ENCODE results near the gene TBX18. TPM values are rescaled to one million over a fixed set of nuclear protein-coding genes. Genes with fewer than 3 reads are reported as not detected.

The TBX18 gene
- total and polyA plus RNA-seq, 9 of the 15 experiments (the other 6 are each of a cell fraction or from before 2014, with no cell fraction given), result 4.0 to 36.1 (median 20.7) TPM

GRCh38 chr6:84667252-84668213 is 96.9 kb downstream of the TBX18 start (continued):
- TF ChIP-seq ZNF407 (IDR thresholded peaks at IDR 0.05; ENCODE audit: low read depth) (no peak), MTA1 (IDR thresholded peaks at IDR 0.05; ENCODE audit: borderline replicate concordance) (peak; percentile 35; the same call in 1 of the 2 replicates), NUFIP1 (IDR thresholded peaks at IDR 0.05; ENCODE audit: partially characterized antibody) (no peak), ELF1 (tag; IDR thresholded peaks at IDR 0.05) (peak; percentile 57), CREM (IDR thresholded peaks at IDR 0.05; ENCODE audit: low read depth) (peak; percentile 39; the same call in 1 of the 2 replicates), SMAD2 (IDR thresholded peaks at IDR 0.05; ENCODE audit: low read depth, low read length) (no peak), RCOR1 (IDR thresholded peaks at IDR 0.05; ENCODE audit: borderline replicate concordance in 1 of 2, low read depth in 2 of 2, low read length in 2 of 2) (peak in 1 of 2 experiments; percentile 81; a peak in 2 of 4 replicates), ZBTB43 (CRISPR knock-in tag; IDR thresholded peaks at IDR 0.05) (no peak)
